GM23248 (cell line): ENCODE data around the gene CAMK1D.

ENCODE experiments used
- EZH2 ChIP-seq: fragments of 200-600 bp; sonication (generic); IDR thresholded peaks from 2 replicates; pipeline ENCODE4 v1.6.1; 2018; ENCODE audit warnings: antibody characterized with exemption, mild to moderate bottlenecking; ENCODE audit not compliant: insufficient read depth, poor library complexity, severe bottlenecking
- EZH2phosphoT487 ChIP-seq: fragments of 200-600 bp; sonication (generic); IDR thresholded peaks from 2 replicates; pipeline ENCODE4 v1.6.1; 2018; ENCODE audit warnings: antibody characterized with exemption, moderate library complexity, mild to moderate bottlenecking, low read depth; ENCODE audit not compliant: insufficient read depth

GRCh38 chr10:12656518-12657142 is 307.3 kb downstream of the CAMK1D start:
- TF ChIP-seq EZH2phosphoT487 (no peak), EZH2 (no peak)
